ENCODE measurements around the gene NINJ1.

Gene NINJ1

DNA sequence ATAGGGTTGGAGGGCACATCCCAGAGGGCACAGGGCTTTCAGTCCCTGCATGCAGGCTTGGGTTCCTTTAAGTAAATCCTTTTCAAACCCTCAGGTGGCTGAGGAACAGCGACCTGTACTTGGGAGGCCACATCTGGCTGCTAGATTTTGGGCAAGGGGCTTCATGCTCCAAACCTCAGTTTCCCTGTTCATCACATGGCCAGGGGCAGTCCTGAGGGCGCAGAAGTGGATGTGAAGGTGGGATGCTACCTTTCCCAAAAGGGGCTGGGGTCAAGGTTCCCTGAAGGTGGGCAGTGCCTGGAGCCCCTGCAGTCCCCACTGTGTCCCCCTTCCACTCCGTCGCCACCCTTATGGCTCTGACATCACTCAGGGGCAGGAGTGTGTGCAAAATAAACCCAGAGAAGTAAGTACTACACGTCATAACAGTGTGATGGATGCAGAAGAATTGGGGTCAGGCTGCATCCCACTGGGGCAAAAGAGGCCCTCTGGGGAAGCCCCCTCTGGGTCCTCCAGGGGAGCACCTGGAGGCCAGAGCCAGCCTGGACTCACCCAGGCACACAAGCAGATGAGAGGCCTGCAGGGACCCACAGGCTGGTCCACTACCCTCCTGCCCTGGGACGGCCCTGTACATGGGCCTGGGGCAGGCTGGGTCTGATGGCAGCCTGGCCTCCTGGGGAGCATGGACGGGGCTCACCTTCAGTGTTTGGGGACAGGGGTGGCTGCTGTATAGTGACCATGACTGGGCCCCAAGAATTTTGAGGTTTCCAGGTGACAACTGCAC, 40.0 kb downstream of the NINJ1 start:
- Histone ChIP-seq H3K4ac (ENCODE audit: low read depth, low read length) (no peak overlapping the region), H3K4me1 (ENCODE audit: control insufficient read depth in 1 of 2, insufficient read depth in 2 of 2, low read length in 2 of 2) (peaks cover 17 to 22% of the 10 kb centered on the region in 2 experiments), H4K91ac (ENCODE audit: low read depth, low read length) (peak overlapping the region; percentile 49), H3K9me3 (ENCODE audit: insufficient read depth, low read depth, low read length) (peaks cover 2% of the 10 kb centered on the region), H2BK120ac (ENCODE audit: insufficient read depth, low read length, poor library complexity) (no peak overlapping the region), H3K9ac (ENCODE audit: low read length) (no peak overlapping the region), H3K14ac (ENCODE audit: low read length) (no peak overlapping the region), H3K18ac (ENCODE audit: low read length) (no peak overlapping the region), H4K8ac (ENCODE audit: low read depth, low read length) (no peak overlapping the region), H3K36me3 (ENCODE audit: control insufficient read depth in 1 of 2, insufficient read depth in 2 of 2, low read length in 2 of 2) (no peaks in the 10 kb centered on the region), H2AFZ (ENCODE audit: insufficient read depth, low read length, poor library complexity) (no peak overlapping the region), H3K4me2 (ENCODE audit: low read length) (no peak overlapping the region), H3K23ac (ENCODE audit: low read length) (no peak overlapping the region), H3K79me2 (ENCODE audit: control insufficient read depth, insufficient read depth, low read length, poor library complexity) (peaks cover 4% of the 10 kb centered on the region), H3K4me3 (ENCODE audit: low read depth, low read length) (no peak overlapping the region), H3K27ac (ENCODE audit: low read depth, low read length) (no peak overlapping the region), H2AK5ac (ENCODE audit: low read length) (no peak overlapping the region), H4K12ac (ENCODE audit: low read depth, low read length) (no peak overlapping the region), H3K27me3 (ENCODE audit: insufficient read depth, low read length) (no peaks in the 10 kb centered on the region), H2BK5ac (ENCODE audit: low read depth, low read length, poor library complexity) (no peak overlapping the region), H2BK12ac (ENCODE audit: low read length) (peak overlapping the region; percentile 6), H3K79me1 (ENCODE audit: low read length) (peaks cover 13% of the 10 kb centered on the region)
- WGBS (ENCODE audit: extremely low coverage, insufficient coverage, insufficient read length) = no CpG with 5 or more reads among the region's 7 CpGs
- no peak for DNase-seq

DNA sequence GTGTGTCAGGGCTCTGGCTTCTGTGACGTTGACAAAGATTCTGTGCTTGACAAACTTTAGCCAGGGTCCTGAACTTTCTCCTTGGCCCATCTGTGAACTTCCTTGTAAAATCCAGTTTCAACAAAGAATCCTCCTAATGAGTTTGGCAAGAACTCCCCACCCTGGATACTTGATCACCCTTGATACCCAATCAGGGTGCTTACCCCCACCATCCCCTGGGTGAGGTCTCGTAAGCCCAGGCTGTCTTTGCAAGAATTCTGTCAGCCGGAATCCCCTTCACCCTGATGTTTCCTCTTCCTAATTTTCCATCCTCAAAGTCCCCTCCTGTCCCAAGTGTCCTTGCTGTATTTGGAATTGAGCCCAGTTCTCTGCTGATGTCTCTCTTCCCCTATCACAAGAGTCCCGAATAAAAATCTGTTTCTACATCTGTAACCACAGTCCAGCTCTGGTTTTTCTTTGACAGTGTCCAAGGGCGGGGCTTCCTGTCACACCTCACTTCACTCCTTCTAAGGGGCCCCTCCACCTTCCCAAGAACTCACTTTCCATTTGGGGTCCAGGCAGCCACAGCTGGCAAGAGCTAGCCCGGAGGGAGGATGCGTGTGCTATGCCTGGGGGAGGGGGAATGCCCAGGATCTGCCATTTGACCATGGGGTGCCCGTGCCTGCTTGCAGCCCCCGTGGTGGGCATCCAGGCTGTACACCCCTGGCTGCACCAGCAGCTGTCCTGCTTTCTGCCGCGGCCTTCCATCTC, 40.7 kb downstream of the NINJ1 start:
- Histone ChIP-seq H3K27me3 (ENCODE audit: insufficient read depth, low read length) (no peaks in the 10 kb centered on the region), H3K36me3 (ENCODE audit: control insufficient read depth in 1 of 2, insufficient read depth in 2 of 2, low read length in 2 of 2) (no peaks in the 10 kb centered on the region), H3K9ac (ENCODE audit: low read length) (no peak overlapping the region), H3K27ac (ENCODE audit: low read depth, low read length) (no peak overlapping the region), H2AK5ac (ENCODE audit: low read length) (no peak overlapping the region), H3K79me1 (ENCODE audit: low read length) (peaks cover 13% of the 10 kb centered on the region), H2BK120ac (ENCODE audit: insufficient read depth, low read length, poor library complexity) (no peak overlapping the region), H2AFZ (ENCODE audit: insufficient read depth, low read length, poor library complexity) (no peak overlapping the region), H4K91ac (ENCODE audit: low read depth, low read length) (no peak overlapping the region), H3K14ac (ENCODE audit: low read length) (no peak overlapping the region), H2BK5ac (ENCODE audit: low read depth, low read length, poor library complexity) (no peak overlapping the region), H4K12ac (ENCODE audit: low read depth, low read length) (no peak overlapping the region), H3K9me3 (ENCODE audit: insufficient read depth, low read depth, low read length) (peaks cover 2% of the 10 kb centered on the region), H3K79me2 (ENCODE audit: control insufficient read depth, insufficient read depth, low read length, poor library complexity) (peaks cover 4% of the 10 kb centered on the region), H2BK12ac (ENCODE audit: low read length) (no peak overlapping the region), H3K18ac (ENCODE audit: low read length) (no peak overlapping the region), H4K8ac (ENCODE audit: low read depth, low read length) (no peak overlapping the region), H3K4me3 (ENCODE audit: low read depth, low read length) (no peak overlapping the region), H3K4me1 (ENCODE audit: control insufficient read depth in 1 of 2, insufficient read depth in 2 of 2, low read length in 2 of 2) (peaks cover 14 to 18% of the 10 kb centered on the region in 2 experiments), H3K23ac (ENCODE audit: low read length) (no peak overlapping the region), H3K4ac (ENCODE audit: low read depth, low read length) (no peak overlapping the region), H3K4me2 (ENCODE audit: low read length) (no peak overlapping the region)
- no CpG with 5 or more reads among the region's 11 CpGs for WGBS (ENCODE audit: extremely low coverage, insufficient coverage, insufficient read length)
- no peak for DNase-seq

DNA sequence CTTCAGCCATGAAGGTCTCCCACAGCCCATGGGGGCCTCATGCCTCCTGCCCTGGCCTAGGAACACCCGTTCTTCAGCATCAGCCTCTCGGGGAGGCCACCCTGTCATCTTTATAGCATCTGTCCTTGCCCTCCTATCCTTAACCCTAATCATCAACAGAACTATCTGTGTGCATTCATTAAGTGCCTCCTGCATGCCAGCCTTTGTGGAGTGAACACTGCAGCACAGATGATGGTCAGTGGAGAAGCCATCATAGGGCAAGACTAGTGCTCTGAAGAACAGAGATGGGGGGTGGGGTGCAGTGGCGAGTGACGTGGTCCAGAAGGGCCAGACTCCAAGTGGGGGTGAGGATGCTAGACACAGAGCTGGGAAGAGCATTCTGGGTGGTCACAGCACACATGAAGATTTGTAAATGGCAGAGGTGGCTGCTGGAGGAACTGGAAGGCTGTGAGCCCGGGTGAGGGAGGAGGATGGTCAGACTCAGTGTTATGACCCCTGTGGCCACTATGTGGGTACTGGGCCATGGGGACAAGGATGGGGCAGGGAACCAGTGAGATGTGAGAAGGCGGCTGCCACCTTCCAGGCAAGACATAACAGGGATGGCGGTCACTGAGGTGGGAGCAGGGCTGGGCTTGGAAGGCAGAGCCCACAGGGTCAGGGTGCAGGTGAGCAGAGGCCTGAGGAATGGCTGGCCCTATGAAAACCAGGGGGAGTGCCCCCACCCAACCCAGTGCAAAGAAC, 41.6 kb downstream of the NINJ1 start:
- H3K23ac ChIP-seq (ENCODE audit: low read length) = no peak overlapping the region
- WGBS (ENCODE audit: extremely low coverage, insufficient coverage, insufficient read length) = no CpG with 5 or more reads among the region's 7 CpGs
- H3K79me1 ChIP-seq (ENCODE audit: low read length) = peaks cover 13% of the 10 kb centered on the region
- no peak overlapping the region for H4K12ac ChIP-seq (ENCODE audit: low read depth, low read length)
- no peak for DNase-seq
- no peak overlapping the region for H2AK5ac ChIP-seq (ENCODE audit: low read length)
- no peak overlapping the region for H3K27ac ChIP-seq (ENCODE audit: low read depth, low read length)
- H3K9ac ChIP-seq (ENCODE audit: low read length) = no peak overlapping the region
- H3K18ac ChIP-seq (ENCODE audit: low read length) = no peak overlapping the region
- no peak overlapping the region for H2BK12ac ChIP-seq (ENCODE audit: low read length)
- H3K4me2 ChIP-seq (ENCODE audit: low read length) = no peak overlapping the region
- H3K4me3 ChIP-seq (ENCODE audit: low read depth, low read length) = peak overlapping the region; percentile 27
- H3K14ac ChIP-seq (ENCODE audit: low read length) = no peak overlapping the region
- H2BK120ac ChIP-seq (ENCODE audit: insufficient read depth, low read length, poor library complexity) = no peak overlapping the region
- no peak overlapping the region for H2BK5ac ChIP-seq (ENCODE audit: low read depth, low read length, poor library complexity)
- H4K91ac ChIP-seq (ENCODE audit: low read depth, low read length) = no peak overlapping the region
- peaks cover 4% of the 10 kb centered on the region for H3K79me2 ChIP-seq (ENCODE audit: control insufficient read depth, insufficient read depth, low read length, poor library complexity)
- H3K27me3 ChIP-seq (ENCODE audit: insufficient read depth, low read length) = no peaks in the 10 kb centered on the region
- no peak overlapping the region for H3K4ac ChIP-seq (ENCODE audit: low read depth, low read length)
- H3K4me1 ChIP-seq (ENCODE audit: control insufficient read depth in 1 of 2, insufficient read depth in 2 of 2, low read length in 2 of 2) = peaks cover 12 to 14% of the 10 kb centered on the region in 2 experiments
- H2AFZ ChIP-seq (ENCODE audit: insufficient read depth, low read length, poor library complexity) = no peak overlapping the region
- H4K8ac ChIP-seq (ENCODE audit: low read depth, low read length) = no peak overlapping the region
- H3K36me3 ChIP-seq (ENCODE audit: control insufficient read depth in 1 of 2, insufficient read depth in 2 of 2, low read length in 2 of 2) = no peaks in the 10 kb centered on the region
- H3K9me3 ChIP-seq (ENCODE audit: insufficient read depth, low read depth, low read length) = peaks cover 2% of the 10 kb centered on the region

DNA sequence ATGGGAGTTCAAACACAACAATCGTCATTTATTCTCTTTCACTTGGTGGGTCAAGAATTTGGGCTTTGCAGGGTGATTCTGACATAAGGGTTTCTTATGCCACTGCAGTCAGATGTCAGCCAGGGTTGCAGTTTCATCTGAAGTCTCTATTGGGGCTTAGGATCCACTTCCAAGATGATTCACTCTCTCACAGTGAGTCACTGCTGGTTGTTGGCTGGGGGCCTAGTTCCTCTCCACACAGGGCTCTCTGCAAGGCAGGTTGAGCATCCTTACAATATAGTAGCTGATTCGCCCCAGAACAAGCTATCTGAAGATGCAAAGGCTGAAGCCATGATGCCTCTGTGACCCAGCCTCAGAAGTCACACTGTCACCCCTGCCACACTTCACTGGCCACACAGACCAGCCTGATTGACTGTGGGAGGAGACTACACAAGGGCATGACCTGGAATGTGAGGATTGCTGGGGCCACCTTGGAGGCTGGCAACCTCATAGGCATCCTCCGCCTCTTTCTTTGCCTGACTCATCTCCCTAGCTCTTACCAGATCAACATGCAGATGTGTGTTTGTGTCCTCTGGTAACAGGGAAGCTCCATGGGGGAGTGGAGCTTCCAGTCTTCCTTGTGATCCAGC, 42.5 kb downstream of the NINJ1 start:
- Histone ChIP-seq H3K14ac (ENCODE audit: low read length) (no peak overlapping the region), H3K18ac (ENCODE audit: low read length) (no peak overlapping the region), H3K9ac (ENCODE audit: low read length) (no peak overlapping the region), H4K91ac (ENCODE audit: low read depth, low read length) (no peak overlapping the region), H3K4ac (ENCODE audit: low read depth, low read length) (no peak overlapping the region), H3K27me3 (ENCODE audit: insufficient read depth, low read length) (no peaks in the 10 kb centered on the region), H3K23ac (ENCODE audit: low read length) (no peak overlapping the region), H4K8ac (ENCODE audit: low read depth, low read length) (no peak overlapping the region), H3K9me3 (ENCODE audit: insufficient read depth, low read depth, low read length) (peaks cover 2% of the 10 kb centered on the region), H4K12ac (ENCODE audit: low read depth, low read length) (no peak overlapping the region), H2AK5ac (ENCODE audit: low read length) (no peak overlapping the region), H3K4me3 (ENCODE audit: low read depth, low read length) (no peak overlapping the region), H3K79me2 (ENCODE audit: control insufficient read depth, insufficient read depth, low read length, poor library complexity) (peaks cover 3% of the 10 kb centered on the region), H2BK12ac (ENCODE audit: low read length) (no peak overlapping the region), H3K79me1 (ENCODE audit: low read length) (peaks cover 13% of the 10 kb centered on the region), H2AFZ (ENCODE audit: insufficient read depth, low read length, poor library complexity) (no peak overlapping the region), H2BK5ac (ENCODE audit: low read depth, low read length, poor library complexity) (no peak overlapping the region), H3K27ac (ENCODE audit: low read depth, low read length) (no peak overlapping the region), H3K36me3 (ENCODE audit: control insufficient read depth in 1 of 2, insufficient read depth in 2 of 2, low read length in 2 of 2) (no peaks in the 10 kb centered on the region), H3K4me2 (ENCODE audit: low read length) (no peak overlapping the region), H2BK120ac (ENCODE audit: insufficient read depth, low read length, poor library complexity) (no peak overlapping the region), H3K4me1 (ENCODE audit: control insufficient read depth in 1 of 2, insufficient read depth in 2 of 2, low read length in 2 of 2) (peaks cover 7 to 9% of the 10 kb centered on the region in 2 experiments)
- no CpG with 5 or more reads among the region's 3 CpGs for WGBS (ENCODE audit: extremely low coverage, insufficient coverage, insufficient read length)
- peak in 1 of 2 donors; percentile 38 for DNase-seq
